ENCODE measurements around the gene STK26.

DNA sequence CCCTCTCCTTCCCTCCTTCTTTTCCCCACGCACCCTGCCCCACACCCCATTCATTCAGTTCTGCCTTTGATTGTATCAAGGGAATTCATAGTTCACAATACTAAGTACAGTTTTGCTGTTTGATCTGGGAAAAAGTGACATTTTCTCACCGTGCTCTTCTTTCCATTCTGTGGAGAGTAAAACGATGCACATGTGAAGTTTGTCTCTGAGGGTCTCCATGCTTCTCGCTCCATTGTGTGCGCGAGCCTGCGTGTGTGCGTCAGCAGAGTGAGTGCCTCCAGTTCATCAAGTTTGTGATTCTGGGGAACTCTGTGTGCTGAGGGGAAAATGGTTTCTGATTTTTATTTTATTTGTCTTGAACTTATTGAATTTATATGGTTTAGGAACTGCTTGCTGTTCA is 1.9 kb downstream of the STK26 start:
- TF ChIP-seq, protein P1, sequence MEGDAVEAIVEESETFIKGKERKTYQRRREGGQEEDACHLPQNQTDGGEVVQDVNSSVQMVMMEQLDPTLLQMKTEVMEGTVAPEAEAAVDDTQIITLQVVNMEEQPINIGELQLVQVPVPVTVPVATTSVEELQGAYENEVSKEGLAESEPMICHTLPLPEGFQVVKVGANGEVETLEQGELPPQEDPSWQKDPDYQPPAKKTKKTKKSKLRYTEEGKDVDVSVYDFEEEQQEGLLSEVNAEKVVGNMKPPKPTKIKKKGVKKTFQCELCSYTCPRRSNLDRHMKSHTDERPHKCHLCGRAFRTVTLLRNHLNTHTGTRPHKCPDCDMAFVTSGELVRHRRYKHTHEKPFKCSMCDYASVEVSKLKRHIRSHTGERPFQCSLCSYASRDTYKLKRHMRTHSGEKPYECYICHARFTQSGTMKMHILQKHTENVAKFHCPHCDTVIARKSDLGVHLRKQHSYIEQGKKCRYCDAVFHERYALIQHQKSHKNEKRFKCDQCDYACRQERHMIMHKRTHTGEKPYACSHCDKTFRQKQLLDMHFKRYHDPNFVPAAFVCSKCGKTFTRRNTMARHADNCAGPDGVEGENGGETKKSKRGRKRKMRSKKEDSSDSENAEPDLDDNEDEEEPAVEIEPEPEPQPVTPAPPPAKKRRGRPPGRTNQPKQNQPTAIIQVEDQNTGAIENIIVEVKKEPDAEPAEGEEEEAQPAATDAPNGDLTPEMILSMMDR (IDR thresholded peaks at IDR 0.05), result no peak
- TF ChIP-seq POLR2A (IDR thresholded peaks at IDR 0.05), result no peak
